ENCODE results near the gene IPPK. TPM values are rescaled to one million over a fixed set of nuclear protein-coding genes. Genes with fewer than 3 reads are reported as not detected.

IPPK gene
- total RNA-seq (2014; rRNA removed; shearing (Covaris generic)), result 31.3 and 39.0 TPM in 2 replicates

- peak; percentile 100 for DNase-seq (ENCODE audit: low read depth)
Observed at GRCh38 chr9:92669890-92670708, at the start of gene IPPK. Gene IPPK, minus strand, starts transcription at chr9:92670131. Its CDS starts 143 bp downstream, at chr9:92669988.

- DNase-seq (ENCODE audit: low read depth), result no peak
Observed at GRCh38 chr9:92719028-92719647, 49.2 kb upstream of the IPPK start.

- DNase-seq (ENCODE audit: low read depth), result peak; percentile 22
Observed at GRCh38 chr9:92718086-92719001, 48.4 kb upstream of the IPPK start.

DNA sequence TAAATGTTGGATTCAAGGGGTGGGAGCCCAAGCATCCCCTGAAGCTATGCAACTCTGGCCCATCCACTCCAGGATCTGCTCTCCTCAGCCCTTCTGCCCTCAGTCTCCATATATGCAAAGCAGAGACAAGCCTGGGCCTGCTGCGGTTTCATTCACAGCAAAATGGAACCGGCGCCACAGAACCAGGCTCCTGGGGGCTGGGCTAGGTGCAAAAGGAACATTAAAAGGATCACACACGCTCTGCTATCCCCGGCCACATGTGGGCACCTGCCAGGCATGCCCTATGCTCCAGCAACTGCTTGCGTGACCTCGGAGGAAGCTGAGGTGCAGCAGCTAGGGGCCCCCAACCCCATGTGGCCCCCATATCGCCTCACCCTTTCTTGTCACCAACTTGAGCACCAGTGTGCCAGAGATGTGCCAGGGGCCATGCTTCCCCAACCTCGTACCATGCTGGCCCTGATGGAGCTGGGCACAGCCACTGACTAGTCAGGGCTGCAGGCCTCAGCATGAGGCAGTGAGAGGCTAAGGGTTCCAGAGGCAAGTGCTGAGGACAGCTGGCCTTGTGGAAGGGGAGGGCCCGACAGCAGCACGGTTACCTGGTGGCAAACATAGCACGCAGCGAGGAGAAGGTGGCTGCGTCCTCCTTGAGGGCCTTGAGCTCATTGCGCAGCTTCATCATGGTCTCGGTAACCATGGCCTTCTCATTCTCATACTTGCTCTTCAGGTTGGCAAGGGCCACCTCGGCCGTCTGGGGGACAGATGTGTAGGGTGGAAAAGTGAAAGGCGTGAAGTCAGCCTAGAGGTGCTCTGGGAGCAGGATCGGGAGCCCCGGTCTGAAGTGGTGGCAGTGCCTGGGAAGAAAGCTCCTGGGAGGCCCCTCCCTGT lies 47.5 kb upstream of the IPPK start:
- DNase-seq (ENCODE audit: low read depth), result no peak

DNA sequence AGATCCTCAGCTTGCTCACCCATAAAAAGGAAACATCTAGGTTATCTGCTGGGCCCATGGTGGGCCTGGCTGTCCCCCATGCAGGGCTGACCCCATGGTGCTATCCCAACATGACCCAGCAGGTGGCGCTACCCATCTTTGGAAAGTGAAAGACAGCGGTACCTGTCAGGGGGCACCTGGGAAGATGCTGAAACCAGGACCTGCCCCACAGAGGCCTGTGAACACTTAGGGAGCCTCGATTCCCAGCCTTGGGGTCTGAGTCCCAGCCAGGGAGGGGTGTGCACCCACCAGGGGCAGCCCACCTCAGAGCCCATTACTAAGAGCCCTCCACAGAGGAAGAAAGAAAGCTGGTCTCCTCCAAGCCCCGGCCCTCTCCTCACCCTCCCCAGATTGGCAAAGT lies 46.6 kb upstream of the IPPK start:
- peak; percentile 58 for DNase-seq (ENCODE audit: low read depth)

DNA sequence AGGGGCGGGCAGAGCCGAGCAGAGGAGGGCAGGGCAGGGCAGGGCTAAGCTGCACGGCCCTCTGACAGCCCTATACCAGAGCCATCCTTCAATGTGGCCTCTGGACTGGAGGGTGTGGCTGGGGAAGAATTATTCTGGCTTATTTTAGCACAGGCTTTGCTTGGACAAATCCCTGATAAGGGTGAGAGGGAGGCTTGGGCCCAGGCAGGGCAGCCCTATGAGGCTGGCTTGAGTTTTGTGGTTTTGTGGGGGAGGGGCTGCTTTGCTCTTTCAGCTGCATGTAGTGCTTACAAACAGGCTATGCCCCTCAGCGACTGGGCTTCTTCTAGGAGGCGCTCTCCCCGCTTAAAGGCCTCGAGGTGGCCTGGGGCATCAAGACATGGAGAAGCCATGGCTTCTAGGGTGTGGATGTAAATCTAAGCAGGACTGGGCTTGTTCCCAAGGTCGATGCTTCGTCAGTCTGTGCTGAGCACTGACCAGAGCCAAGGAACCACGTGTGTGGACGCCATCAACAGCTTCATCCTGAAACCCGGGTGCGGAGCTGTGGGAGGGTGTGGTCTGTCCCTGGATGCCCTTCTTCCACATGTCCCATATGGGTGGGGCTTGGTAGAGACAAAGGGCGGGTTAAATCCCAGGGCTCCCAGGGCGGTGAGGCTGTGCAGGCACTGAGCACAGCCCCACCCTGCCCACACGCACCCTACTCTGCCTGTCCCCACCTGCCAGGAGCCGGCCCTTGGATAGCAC lies 45.7 kb upstream of the IPPK start:
- DNase-seq (ENCODE audit: low read depth), result no peak

GRCh38 chr9:92714787-92715487 lies 45.0 kb upstream of the IPPK start:
- no peak for DNase-seq (ENCODE audit: low read depth)

GRCh38 chr9:92714016-92714415 lies 44.1 kb upstream of the IPPK start:
- no peak for DNase-seq (ENCODE audit: low read depth)

DNA sequence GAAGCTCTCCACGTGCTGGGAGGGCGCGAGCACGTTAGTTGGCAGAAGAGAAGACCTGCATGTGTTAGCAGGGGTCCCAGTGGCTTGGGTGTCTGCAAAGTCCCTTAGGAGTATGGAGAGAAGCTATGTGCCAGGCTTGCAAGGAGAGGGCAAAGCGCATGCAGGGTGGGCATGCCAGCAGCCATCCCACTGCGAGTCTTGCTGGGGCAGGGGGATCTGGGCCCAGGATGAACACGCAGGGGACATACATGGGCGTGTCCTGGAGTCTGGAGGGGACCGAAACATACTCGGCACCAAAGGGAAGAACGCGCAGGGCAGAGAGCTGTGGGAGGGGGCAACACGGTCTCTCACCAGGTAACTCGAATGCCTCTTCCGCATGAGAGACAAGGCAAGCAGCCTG lies 43.6 kb upstream of the IPPK start:
- DNase-seq (ENCODE audit: low read depth), result no peak

DNA sequence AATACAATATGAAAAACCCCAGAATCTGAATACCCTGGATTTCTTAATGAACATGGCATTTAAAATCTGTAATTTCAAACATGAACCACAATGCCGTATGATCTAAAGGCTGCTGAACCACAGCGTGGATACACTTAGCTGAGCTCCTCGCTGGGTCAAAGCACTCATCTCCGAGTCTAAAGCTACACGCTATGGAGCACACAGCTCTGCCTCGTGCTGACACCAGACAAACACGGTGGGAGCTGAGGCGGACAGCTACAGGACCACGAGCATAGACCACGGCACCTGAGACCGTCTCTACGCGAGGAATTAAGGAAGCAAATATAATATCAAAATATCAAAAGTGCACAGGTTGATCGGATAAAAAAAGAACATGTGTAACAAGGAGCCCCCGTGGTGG lies 42.8 kb upstream of the IPPK start:
- DNase-seq (ENCODE audit: low read depth), result no peak

DNA sequence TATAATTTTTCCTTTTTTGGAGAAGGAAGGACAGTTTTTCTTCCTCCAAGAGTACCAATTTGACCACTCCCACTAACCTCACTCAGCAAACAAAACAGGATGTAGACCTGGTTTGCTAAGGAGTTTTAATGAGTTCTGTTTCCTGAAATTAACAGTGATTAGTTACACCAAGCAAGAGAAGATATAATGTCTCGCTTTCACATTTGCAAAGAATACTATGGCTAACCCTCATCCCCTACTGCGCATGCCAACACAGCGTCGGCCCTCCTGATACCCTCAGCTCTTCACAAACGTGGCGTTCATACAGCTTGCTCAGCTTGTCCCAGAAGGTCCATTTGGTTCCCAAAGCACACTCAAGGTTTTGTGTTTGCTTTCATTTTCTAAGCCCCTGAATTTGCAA lies 41.9 kb upstream of the IPPK start:
- no peak for DNase-seq (ENCODE audit: low read depth)

DNA sequence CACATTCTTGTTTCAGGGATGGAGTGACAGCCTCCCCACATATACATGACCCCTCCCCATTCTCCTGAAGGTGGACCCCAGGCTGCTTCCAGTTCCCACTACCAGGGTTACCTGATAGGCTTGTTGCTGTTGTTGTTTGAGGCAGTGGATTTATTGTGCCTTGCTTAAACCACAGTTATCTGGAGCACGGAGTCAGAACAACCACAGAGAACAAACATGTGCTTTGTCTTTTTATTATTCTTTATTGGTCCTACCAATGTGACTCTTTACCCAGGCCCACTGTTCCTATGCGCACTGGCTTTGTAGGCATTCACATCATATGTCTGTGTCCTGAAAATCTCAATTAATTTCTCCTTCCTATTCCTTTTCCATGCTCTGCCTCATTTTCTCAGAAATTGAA lies 41.2 kb upstream of the IPPK start:
- DNase-seq (ENCODE audit: low read depth), result no peak

DNA sequence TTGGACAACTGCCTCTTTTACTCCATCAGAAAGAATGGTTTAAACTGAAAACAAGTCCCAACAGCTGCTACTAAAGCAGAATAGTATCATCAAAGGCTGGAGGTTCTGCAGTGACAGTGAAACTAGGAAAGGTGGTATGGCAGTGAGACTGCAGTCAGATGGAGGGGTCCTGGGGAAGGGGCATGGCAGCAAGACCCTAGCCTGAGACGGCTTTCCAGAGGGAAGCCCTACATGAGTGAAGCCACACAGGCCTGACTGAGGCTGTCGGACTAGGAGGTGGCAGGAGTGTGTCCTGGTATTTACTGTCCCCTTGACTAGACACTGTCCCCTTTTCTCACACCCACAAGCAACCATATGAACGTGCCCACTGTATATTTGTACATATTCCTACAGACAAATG lies 40.4 kb upstream of the IPPK start:
- DNase-seq (ENCODE audit: low read depth), result no peak

GRCh38 chr9:92709954-92710353 lies 40.0 kb upstream of the IPPK start:
- DNase-seq (ENCODE audit: low read depth), result no peak

- no peak for DNase-seq (ENCODE audit: low read depth)
Observed at GRCh38 chr9:92709240-92709639, 39.3 kb upstream of the IPPK start.

- no peak for DNase-seq (ENCODE audit: low read depth)
Observed at GRCh38 chr9:92707530-92707929, 37.6 kb upstream of the IPPK start.

- DNase-seq (ENCODE audit: low read depth), result peak; percentile 57
Observed at GRCh38 chr9:92706218-92706940, 36.4 kb upstream of the IPPK start.

DNA sequence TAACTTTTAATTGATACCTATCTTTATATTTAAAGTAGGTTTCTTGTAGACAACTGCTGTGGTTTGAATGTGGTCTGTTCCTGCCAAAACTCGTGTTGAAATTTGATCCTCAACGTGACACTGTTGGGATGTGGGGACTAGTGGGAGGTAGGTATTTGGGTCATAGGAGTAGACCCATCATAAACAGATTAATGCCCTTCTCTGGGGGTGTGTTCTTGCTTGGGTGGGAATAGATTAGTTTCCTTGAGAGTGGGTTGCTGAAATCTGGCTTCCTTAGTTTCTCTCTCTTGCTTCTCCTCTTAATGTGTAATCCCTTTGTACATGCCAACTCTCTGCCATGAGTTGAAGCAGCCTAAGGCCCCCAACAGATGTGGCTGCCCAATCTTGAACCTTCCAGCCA lies 34.6 kb upstream of the IPPK start:
- no peak for DNase-seq (ENCODE audit: low read depth)

DNA sequence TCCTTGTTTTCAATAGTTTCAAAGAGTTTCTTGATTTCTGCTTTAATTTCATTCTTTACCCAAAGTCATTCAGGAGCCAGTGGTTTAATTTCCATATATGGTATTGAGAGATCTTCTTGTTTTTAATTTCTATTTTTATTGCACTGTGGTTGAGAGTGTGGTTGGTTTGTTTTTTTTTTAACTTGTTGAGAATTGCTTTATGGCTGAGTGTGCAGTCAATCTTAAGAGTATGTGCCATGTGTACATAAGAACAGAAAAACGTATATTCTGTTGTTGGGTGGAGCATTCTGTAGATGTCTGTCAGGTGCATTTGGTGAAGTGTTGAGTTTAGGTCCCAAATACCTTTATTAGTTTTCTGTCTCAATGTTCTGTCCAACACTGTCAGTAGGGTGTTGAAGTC lies 26.7 kb upstream of the IPPK start:
- no peak for DNase-seq (ENCODE audit: low read depth)
